ENCODE measurements around the gene ANTXRL.
A peak's percentile ranks its signal among the peaks of the same experiment; 100 is the strongest.
"Not testable (repeated sequence)": the region's sequence is repeated elsewhere in the genome, so short reads cannot be mapped to it uniquely, and the experiment has no call there.

The ANTXRL gene

DNA sequence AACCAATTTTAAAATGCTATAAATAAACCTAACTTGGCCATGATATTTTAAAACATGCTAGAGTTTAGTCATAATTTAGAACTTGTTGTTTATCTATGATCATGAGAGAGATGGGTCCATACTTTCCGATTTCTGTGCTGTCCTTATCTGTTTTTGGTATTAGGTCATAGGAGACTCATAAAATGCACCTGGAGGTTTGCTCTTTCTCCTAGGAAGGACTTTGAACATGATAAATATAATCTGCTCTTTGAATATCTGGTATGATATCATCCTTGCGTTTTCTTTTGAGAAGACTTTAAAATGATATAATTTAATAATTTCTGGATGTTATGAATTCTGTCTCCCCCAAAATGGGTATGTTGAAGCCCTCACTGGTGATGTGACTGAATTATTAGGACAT, 9.0 kb upstream of the ANTXRL start:
- no peak for DNase-seq

DNA sequence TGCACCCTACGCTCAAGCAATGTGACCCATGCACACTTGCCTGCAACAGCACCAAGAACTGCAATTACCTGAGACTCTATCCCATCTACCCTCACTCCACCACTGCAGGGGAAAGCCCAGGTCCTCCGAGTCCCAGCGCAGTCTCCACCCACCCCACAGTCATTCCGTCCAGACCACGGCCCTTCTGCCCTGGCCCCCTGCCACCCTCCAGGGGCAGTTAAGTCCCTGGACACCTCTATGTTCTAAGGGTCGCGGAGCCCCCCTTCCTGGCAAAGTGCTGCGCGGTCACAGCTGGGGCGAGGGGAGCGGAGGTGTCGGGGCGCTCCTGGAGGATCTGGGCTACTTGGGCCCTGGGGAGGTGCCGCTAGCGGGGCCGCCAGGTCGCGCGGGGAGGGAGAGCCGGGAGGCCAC, 4.4 kb upstream of the ANTXRL start:
- DNase-seq = not testable (repeated sequence)

DNA sequence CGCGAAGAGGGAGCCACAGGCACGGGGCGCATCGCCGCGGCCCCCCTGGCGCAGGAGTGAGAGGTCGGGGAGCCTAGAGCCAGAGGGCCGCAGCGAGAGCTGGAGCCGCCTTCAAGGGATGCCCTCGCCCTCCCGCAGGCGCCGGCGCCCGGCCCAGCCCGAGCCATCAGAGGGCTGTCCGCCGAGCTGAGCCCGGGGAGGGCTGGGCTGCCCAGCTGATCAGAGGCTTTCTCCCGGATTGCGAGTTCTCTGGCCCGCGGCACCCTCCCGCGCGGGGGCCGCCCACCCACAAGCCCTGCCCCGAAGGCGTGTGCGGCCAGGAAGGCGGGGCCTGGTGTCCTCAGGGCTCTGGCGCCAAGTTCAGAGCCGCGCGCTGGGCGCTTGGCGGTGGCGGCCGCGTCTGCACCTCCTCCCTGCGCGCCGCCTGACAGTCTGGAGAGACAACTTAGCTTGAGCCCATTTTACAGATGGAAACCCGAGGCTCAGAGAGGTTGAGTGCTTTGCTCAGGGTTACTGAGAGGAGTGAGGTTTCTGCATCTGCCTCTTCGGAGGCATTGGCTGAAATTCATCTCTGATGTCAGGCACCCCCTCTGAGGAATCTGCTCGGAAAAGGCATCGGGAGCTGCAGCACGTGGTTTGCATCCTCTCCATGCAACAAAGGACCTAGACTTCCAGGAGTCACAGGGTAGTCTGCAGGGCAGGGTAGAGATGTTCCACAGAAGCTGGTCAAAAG, 3.8 kb upstream of the ANTXRL start:
- peak; percentile 81 for DNase-seq

DNA sequence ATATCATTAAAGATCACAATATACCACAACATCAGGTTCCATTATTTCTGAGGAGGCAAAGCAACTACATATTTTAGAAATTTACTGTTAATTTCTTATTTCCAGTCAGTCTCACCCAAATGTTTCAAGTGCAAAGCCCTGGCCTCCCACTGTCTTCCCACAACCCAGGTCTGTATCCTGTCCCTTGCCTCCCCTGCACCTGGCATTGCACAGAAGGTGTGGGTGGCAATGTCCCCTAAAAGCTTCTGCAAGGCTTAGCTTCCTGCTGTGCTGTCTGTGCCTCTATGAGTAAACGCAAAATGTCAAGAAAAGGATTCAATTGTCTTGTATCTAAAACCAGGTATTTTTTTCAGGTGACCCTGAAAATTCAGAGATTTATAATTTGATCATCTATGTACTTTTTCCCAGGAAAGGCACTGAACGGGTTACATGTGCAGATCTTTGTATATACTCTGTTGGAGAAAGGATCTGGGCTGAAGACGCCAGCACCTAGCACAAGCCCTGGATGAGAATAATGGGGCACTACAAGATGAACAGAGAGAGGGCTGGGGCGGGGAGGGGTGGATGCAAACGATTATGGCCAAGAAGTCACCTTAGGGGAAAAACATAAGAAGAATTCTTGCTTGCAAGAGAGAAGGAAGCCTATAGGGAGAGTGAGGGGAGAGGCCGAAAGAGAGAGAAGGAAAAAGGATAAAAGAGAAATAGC, 3.1 kb upstream of the ANTXRL start:
- DNase-seq = no peak

DNA sequence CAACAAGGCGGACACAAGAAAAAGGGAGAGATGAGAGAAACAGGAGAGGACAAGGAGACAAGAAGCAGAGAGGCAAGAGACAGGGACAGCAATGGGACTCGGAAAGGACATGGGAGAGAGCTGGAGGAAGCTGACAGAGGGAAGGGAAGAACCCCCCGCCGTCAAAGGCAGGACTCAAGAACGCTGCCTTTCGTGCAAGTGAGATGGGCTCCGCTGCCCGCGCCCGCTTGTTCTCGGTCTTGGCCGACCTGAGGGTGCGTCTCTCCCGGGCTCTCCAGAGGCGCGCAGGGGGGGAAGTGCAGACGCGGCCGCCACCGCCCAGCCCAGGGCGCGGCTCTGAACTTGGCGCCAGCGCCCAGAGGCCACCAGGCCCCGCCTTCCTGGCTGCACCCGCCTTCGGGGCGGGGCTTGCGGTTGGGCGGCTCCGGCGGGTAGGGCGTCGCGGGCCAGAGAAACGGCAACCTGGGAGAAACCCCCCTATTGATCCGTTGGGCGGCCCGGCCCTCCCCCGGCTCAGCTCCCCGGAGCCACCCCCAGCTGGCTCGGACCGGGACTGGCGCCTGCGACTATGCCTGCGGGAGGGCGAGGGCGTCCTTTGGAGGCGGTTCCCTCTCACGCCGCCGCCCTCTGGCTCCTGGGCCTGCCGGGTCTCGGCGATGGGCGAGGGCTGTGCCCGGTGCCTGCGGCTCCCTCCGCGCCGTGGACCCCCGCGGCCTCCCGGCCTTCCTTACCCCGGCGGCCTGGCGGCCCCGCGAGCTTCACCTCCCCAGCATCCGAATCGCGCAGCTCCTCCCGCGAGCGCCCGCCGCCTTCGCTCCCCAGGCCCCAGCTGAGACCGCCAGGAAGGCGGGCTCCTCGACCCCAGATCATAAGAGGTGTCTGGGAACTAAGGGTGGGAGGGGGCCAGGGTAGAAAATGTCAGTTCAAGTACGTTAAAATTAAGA, 2.2 kb upstream of the ANTXRL start:
- peak; percentile 82 for DNase-seq

DNA sequence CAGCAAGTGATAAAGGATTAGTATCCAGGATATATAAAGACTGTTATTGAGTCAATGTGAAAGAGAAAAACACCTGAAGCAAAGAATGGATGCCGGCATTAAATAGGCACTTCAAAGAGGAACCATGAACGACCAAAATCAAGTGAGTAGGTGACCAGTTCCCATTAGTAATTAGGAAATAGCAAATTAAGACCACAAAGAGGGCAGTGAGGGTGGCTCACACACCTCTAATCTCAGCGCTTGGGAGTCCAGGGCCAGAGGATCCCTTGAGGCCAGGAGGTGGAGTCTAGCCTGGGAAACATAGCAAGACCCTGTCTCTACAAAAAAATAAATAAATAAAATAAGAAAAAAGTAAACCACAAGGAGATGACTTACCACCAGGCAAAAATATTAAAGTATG, 1.5 kb upstream of the ANTXRL start:
- DNase-seq = no peak

DNA sequence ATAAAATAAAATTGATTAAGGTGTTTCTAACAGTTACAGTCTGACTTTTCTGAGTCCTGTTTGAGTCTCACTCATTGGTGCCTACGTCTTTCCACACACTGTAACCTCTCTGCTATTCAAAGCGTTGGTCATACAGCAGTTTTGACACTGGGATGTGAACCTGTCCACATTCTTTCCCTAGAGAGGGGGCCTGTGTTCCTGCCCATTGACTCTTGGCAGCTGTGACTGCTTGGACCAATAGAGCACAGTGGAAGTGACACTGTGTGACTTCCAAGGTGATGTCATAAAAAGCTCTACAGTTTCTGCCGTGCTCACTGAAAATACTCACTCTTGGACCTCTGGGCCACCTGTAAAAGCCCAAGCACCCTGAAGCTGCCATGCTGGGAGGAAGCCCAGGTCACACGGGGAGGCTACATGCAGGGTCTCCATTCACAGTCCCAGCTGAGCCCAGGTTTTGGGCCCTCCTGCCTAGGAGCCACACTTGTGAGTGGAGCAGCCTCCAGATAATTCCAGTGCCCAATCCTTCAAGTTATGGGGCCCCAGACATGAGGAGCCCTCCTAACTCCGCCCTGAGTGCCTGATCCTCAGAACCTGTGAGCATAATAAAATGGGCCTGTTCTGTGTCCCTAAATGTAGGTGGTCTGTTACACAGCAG, 704 bp upstream of the ANTXRL start:
- DNase-seq = no peak

DNA sequence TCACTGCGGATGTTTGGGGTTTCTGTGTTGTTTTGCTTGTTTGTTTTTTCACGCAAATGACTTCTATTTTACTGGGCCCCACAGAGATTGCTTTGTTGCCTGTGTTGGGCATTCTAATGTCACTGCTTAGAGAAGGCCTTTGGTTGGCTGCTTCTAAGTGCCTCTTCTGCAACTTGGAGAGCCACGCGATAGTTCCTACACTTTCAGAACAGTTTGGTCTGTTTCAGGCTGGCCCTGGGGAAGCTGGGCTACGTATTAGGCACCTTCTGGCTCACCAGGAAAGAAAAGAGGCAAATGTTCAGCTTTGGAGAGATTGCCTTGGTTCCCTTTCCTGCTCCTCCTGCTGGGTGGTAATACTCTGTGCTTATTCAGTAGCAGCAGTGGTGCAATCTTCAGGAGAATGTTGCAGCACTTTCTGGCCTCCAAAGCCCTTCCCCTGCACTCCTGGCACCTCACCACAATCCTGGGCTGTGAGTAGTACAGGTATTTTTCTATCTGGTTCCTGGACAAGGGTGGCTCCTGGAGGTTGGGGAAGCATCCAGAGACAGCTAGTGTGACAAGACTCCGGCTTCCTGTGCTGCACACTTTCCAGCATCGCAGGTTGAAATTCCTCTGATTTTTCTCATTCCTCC, 1.2 kb downstream of the ANTXRL start:
- DNase-seq = no peak

DNA sequence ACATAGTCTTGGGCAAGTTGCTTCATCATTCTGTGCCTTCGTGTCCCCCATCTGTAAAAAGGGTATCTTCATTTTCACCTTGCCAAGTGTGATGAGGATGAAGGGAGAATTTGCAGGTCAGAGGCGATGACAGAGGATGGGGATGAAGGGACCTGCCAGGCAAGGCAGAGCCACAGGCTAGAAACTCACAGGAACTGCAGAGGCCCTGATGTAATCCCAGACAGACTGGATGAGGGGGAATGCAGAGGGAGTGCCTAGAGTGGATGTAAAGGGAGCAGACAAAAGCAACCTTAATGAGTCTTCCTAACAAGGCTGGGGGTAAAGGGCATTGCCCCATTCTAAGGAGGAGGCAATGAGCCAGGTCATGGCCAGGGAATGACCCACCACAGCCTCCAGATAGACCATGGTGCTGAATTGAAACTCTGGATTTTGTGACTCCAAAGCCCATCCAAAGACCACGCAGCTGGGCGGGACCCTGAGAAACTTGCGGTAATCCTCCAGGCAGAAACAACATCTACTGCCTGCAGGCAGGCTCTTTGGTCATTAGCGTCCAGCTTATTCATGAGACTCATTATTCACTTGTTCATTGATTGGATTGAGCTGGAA, 1.9 kb downstream of the ANTXRL start:
- DNase-seq = no peak

DNA sequence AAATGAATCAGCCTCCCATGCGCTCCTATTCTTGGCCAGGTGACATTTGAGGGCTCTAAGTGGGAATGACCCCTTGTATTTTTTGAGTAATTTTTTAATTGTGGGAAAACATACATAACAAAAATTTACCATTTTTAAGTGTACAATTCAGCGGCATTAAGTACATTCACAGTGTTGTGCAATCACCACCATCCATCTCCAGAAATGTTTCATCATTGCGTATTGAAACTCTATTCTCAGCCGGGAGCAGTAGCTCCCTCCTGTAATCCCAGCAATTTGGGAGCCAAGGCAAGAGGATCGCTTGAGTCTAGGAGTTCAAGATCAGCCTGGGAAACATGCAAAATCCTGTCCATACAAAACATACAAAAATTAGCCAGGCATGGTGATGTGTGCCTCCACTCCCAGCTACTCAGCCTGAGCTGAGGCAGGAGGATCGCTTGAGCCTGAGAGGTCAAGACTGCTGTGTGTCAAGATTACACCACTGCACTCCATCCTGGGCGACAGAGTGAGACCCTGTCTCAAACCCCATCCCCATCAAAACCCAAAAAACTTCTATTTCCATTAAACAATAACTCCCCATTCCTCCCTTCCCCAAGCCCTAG, 2.5 kb downstream of the ANTXRL start:
- no peak for DNase-seq

DNA sequence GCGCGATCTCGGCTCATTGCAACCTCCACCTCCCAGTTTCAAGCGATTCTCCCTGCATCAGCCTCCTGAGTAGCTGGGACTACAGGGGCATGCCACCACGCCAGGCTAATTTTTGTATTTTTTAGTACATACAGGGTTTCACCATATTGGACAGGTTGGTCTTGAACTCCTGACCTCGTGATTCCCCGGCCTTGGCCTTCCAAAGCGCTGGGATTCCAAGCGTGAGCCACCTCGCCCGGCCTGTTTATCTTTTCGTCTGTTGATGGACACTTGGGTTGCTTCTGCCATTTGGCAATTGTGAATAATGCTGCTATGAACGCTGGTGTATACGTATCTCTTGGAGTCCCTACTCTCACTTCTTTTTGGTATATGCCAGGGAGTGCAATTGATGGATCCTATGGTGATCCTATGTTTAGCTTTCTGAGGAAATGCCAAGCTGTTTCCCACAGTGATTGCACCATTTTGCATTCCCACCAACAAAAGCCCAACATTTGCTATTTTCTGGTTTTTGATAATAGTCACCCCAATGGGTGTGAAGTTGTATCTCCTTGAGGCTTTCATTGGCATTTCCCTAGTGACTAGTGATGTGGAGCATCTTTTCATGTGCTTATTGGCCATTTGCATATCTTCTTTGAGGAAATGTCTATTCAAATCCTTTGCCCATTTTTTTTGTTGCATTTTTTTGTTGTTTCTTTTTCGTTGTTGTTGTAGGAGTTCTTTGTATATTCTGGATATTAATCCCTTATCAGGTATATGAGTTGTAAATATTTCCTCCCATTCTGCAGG, 3.5 kb downstream of the ANTXRL start:
- no peak for DNase-seq

DNA sequence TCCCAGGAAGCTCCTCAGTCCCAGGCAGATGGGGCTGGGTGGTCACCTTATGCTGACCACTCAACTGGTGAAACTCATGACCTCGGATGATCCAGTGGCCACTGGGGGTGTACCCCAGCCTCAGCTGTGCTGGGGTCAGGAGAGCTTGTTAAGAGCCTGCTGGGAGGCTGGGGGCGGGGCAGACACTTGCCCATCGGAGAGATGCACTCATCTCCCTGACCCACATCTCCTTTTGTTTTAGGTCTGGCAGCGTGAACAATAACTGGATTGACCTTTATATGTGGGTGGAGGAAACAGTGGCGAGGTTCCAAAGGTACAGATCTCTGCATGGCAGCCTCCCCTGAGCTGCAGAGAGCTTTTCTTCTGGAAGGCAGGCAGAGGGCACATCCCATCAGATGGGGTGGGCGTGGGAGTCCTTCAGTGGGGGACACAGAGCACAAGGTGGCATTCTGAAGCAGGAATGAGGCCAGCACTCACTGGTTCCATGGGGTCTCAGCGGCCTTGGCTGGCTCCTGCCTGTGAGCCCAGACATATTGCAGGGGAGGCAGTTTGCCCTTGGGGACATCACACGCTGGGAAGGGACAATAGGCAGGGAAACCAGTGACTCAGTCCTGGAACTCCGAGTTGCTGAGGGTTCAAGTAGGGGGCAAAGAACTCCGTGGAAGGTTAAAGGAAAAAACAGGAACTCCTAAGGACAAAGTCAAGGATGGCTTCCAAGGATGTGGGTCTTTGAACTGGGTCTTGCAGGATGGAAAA, 5.2 kb downstream of the ANTXRL start:
- DNase-seq = no peak

DNA sequence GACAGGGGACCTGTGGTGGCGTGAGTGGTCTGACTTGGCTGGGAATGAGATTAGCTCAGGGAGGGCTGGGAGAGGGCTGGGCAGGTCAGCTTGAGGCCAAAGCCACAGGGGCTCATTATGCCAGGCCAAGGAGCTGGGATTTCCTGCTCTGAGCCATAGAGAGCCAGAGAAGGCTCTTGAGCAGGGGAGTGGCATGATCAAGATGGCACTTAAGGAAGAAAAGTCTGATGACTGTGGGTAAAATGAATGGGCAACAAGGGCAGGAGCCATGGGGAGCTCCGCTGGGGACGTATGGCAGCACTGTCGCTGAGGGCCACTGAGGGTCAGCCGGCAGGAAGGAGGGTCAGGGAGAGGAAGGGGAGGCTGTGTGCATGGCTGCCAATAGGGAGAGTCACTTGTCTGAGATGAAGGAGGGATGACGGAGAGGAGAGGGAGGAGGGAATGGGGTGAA, 5.8 kb downstream of the ANTXRL start:
- DNase-seq = no peak

DNA sequence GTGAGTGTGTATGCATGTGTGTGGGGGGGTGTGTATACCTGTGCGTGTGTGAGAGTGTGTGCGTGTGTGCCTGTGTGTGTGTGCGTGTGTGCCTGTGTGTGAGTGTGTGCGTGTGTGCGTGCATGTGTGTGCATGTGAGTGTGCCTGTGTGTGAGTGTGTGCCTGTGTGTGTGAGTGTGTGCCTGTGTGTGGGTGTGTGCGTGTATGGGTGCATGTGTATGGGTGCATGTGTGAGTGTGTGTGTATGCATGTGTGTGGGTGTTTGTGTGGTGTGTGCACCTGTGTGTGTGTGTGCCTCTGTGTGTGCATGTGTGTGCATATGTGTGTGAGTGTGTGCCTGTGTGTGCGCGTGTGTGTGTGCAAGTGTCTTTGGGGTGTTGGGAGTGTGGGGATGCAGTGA, 6.4 kb downstream of the ANTXRL start:
- DNase-seq = no peak

DNA sequence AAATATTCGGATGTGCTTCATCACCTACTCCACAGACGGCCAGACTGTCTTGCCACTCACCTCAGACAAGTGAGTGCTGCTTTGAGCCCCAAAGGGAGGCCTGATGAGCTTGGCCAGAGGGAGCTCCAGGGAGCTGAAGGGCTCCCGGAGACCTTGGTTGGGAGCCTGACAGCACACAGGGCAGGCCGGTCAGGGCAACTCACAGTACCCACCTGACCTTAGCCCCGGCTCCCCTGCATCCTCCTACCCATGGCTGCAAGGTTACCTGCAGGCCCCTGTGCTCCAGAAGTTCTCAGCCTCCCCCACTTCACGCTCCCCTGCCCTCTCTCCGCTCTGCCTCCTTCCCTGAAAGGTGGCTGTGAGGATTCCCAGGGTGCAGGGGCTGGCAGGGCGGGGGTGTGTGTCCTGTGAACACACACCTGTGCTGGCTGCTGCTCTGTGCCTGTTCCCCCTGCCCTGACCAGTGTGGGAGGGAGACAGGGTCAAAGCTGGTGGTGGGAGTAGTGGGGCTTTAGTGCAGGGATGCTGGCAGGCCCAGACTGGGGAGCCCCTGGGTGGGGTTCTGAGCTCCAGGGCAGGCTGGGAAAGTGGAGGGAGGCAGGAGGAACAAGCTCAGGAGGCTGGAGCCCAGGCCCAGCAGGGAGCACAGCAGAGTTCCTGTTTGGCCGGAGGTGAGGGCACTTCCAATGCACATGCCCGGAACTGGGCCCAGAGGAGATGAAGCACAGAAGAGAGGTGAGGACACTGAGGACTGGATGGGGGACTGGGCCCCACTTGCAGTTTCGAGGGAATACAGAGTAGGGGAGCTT, 7.2 kb downstream of the ANTXRL start:
- DNase-seq = no peak

DNA sequence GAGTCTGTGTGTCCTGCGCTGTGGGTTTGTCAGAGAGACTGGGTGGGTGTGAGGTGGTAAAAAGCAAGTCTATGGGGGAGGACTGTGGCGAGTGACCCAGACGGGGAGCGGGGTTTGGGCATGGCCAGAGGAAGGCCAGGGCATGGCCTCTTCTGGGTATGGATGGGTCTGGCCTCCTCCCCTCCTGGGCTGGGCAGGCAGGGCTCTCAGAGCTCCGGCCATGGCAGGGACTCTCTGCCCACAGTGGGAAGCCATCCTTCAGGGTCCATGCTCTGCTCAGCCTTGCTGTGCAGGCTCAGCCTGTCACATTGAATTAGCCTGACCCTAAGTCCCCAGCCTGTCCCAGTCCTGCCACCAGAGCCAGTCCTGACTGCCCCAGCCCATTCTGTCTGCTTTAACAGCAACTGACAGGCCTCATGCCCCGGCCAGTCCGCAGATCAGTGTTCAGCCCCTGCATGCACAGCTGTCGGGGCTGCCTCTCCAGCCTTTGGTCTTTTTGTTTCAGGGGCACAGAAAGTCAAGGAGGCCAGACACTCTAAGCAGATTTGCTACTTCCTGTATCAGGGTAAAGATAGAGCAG, 7.9 kb downstream of the ANTXRL start:
- no peak for DNase-seq

DNA sequence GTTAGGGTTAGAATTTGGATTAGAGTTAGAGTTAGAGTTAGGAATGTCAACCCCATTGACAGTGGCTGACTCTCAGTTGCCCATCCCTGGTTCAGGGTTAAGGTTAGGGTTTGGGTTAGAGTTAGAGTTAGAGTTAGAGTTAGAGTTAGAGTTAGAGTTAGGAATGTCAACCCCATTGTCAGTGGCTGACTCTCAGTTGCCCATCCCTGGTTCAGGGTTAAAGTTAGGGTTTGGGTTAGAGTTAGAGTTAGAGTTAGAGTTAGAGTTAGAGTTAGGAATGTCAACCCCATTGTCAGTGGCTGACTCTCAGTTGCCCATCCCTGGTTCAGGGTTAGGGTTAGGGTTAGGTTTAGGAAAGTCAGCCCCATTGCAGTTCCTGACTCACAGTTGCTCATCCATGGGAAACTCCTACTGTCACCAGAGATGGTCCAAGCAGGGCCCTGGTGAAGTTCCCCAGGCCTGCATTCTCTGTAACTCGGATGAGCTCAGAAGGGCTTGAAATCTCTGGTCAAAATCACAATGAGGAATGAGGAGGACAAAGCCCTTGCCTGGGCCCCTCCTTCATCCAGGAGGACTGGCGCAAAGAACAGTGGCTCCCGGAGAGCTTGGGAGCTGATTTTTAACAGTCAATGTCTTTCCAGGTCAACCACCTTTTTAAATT, 8.7 kb downstream of the ANTXRL start:
- not testable (repeated sequence) for DNase-seq

DNA sequence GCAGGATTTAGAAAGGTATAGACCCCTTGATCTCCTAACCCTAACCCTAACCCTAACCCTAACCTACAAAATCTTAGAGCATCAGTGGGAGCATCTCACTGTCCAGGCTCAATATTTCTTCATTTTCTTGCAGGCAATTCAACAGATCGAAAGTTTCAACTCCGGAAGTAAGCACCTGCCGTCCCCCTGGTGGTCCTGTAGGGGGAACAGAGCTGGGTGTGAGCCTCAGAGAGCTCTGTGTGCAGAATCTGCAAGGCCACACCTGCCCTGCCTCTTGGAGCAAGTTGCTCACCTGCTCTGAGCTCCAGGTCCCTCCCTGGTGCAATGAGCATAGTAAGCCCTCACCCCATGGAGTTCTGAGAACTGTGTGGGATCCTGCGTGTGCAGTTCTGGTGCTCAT, 9.3 kb downstream of the ANTXRL start:
- not testable (repeated sequence) for DNase-seq

All from CD4-positive, alpha-beta T cell treated with Interleukin-17A for 1 hour (primary cell).